GM23338 (cell line): ENCODE data around the gene HERC2. TPM values are rescaled to one million over a fixed set of nuclear protein-coding genes. Genes with fewer than 3 reads are reported as not detected.
"Not testable (repeated sequence)": the region's sequence is repeated elsewhere in the genome, so short reads cannot be mapped to it uniquely, and the experiment has no call there.

ENCODE experiments used
- ATAC-seq: fragments of 200-7000 bp; cut with Tn5 transposase; 3 replicates; pipeline ENCODE4 v1.9.1; 2020
- DNase-seq: peaks from one replicate; pipeline ENCODE4 v3.0.0-alpha.2; 2015; ENCODE audit warnings: low spot score
- H2AFZ ChIP-seq: fragments of 200-600 bp; sonication (generic); 2 replicates; pipeline ENCODE4 v1.8.0; 2016; ENCODE audit warnings: antibody characterized with exemption, mild to moderate bottlenecking, moderate library complexity
- H3F3A ChIP-seq: fragments of 200-600 bp; sonication (generic); replicated peaks from 2 replicates; pipeline ENCODE4 v1.8.0; 2017; ENCODE audit warnings: antibody characterized with exemption, mixed run types, low read depth
- H3K27ac ChIP-seq: fragments of 200-600 bp; sonication (generic); 2 replicates; pipeline ENCODE4 v1.6.1; 2016; ENCODE audit warnings: low read depth
- H3K27me3 ChIP-seq: fragments of 200-600 bp; sonication (generic); 2 replicates; pipeline ENCODE4 v1.8.0; 2016; ENCODE audit warnings: mild to moderate bottlenecking, mixed run types, moderate library complexity; ENCODE audit not compliant: insufficient read depth
- H3K36me3 ChIP-seq: fragments of 200-600 bp; sonication (generic); 2 replicates; pipeline ENCODE4 v1.8.0; 2016; ENCODE audit warnings: mild to moderate bottlenecking; ENCODE audit not compliant: insufficient read depth
- H3K4me1 ChIP-seq: fragments of 200-600 bp; sonication (generic); 2 replicates; pipeline ENCODE4 v1.8.0; 2016; ENCODE audit warnings: mild to moderate bottlenecking, moderate library complexity; ENCODE audit not compliant: insufficient read depth
- H3K4me2 ChIP-seq: fragments of 200-600 bp; sonication (generic); 2 replicates; pipeline ENCODE4 v1.7.1; 2017; ENCODE audit warnings: mixed run types
- H3K4me3 ChIP-seq: fragments of 200-600 bp; sonication (generic); 2 replicates; pipeline ENCODE4 v1.6.1; 2016; ENCODE audit warnings: mixed run types
- H3K79me2 ChIP-seq: fragments of 200-600 bp; sonication (generic); replicated peaks from 2 replicates; pipeline ENCODE4 v1.8.0; 2017; ENCODE audit warnings: mild to moderate bottlenecking; ENCODE audit not compliant: insufficient read depth
- H3K9me2 ChIP-seq: fragments of 200-600 bp; sonication (generic); 2 replicates; pipeline ENCODE4 v1.8.0; 2017; ENCODE audit not compliant: insufficient read depth
- H4K20me1 ChIP-seq: fragments of 200-600 bp; sonication (generic); replicated peaks from 2 replicates; pipeline ENCODE4 v1.8.0; 2017; ENCODE audit warnings: mild to moderate bottlenecking; ENCODE audit not compliant: insufficient read depth
- H3K27ac Mint-ChIP-seq: 2 replicates; pipeline ENCODE4 v1.8.0; 2020; ENCODE audit warnings: inconsistent platforms, mild to moderate bottlenecking, moderate library complexity, mixed read lengths
- H3K27me3 Mint-ChIP-seq: 3 replicates; pipeline ENCODE4 v1.8.0; 2022; ENCODE audit warnings: low read depth, mild to moderate bottlenecking, moderate library complexity, mixed read lengths, inconsistent platforms; ENCODE audit not compliant: insufficient read depth, poor library complexity
- H3K36me3 Mint-ChIP-seq: 3 replicates; pipeline ENCODE4 v1.8.0; 2021; ENCODE audit warnings: low read depth, mild to moderate bottlenecking, inconsistent platforms, moderate library complexity, mixed read lengths
- H3K4me1 Mint-ChIP-seq: 3 replicates; pipeline ENCODE4 v1.8.0; 2020; ENCODE audit warnings: mild to moderate bottlenecking, inconsistent platforms, mixed read lengths
- H3K4me3 Mint-ChIP-seq: 3 replicates; pipeline ENCODE4 v1.8.0; 2021; ENCODE audit warnings: moderate library complexity, mild to moderate bottlenecking, inconsistent platforms, mixed read lengths
- H3K9me3 Mint-ChIP-seq: 3 replicates; pipeline ENCODE4 v1.8.0; 2020; ENCODE audit warnings: moderate library complexity, mild to moderate bottlenecking, inconsistent platforms, mixed read lengths
- CREB1 ChIP-seq: fragments of 250-450 bp; sonication (Bioruptor Pico); IDR thresholded peaks from 2 replicates; pipeline ENCODE4 v1.5.0; 2020; ENCODE audit warnings: low read depth, mild to moderate bottlenecking, moderate library complexity
- JUNB ChIP-seq: IDR thresholded peaks from one replicate; pipeline ENCODE4 v1.6.1; 2016; ENCODE audit warnings: antibody characterized with exemption; ENCODE audit not compliant: unreplicated experiment
- NANOG ChIP-seq: IDR thresholded peaks from 2 replicates; pipeline ENCODE4 v1.6.1; 2016; ENCODE audit warnings: antibody characterized with exemption, borderline replicate concordance
- STAT1 ChIP-seq: IDR thresholded peaks from one replicate; pipeline ENCODE4 v1.6.1; 2016; ENCODE audit warnings: antibody characterized with exemption; ENCODE audit not compliant: unreplicated experiment
- ZNF114 ChIP-seq: fragments of 250-450 bp; sonication (Bioruptor Pico); IDR thresholded peaks from 2 replicates; pipeline ENCODE4 v1.5.0; 2020; ENCODE audit warnings: mild to moderate bottlenecking, moderate library complexity
- polyA plus RNA-seq: library from polyadenylated mRNA; unstranded; fragments of >200 nt; fragmentation: Nextera tagmentation; extraction: Ambion mirVana; gene quantifications from 2 replicates; pipeline ENCODE4 v1.2.1, GENCODE V29; 2016
- total RNA-seq: library from RNA; depleted of rRNA; stranded (reverse); fragments of >200 nt; shearing (Covaris generic); gene quantifications from 2 replicates; pipeline ENCODE4 v1.2.3, GENCODE V29; 2014
- TF ChIP-seq, protein P1 (sequence below): fragments of 250-450 bp; sonication (Bioruptor Pico); IDR thresholded peaks from 2 replicates; pipeline ENCODE4 v1.5.0; 2020; ENCODE audit warnings: mild to moderate bottlenecking, moderate library complexity
- TF ChIP-seq, protein P2 (sequence below): IDR thresholded peaks from 2 replicates; pipeline ENCODE4 v1.6.1; 2016; ENCODE audit warnings: antibody characterized with exemption

The HERC2 gene
- total and polyA plus RNA-seq, 2 experiments from 2014 or later: 71.3 to 80.7 TPM

DNA sequence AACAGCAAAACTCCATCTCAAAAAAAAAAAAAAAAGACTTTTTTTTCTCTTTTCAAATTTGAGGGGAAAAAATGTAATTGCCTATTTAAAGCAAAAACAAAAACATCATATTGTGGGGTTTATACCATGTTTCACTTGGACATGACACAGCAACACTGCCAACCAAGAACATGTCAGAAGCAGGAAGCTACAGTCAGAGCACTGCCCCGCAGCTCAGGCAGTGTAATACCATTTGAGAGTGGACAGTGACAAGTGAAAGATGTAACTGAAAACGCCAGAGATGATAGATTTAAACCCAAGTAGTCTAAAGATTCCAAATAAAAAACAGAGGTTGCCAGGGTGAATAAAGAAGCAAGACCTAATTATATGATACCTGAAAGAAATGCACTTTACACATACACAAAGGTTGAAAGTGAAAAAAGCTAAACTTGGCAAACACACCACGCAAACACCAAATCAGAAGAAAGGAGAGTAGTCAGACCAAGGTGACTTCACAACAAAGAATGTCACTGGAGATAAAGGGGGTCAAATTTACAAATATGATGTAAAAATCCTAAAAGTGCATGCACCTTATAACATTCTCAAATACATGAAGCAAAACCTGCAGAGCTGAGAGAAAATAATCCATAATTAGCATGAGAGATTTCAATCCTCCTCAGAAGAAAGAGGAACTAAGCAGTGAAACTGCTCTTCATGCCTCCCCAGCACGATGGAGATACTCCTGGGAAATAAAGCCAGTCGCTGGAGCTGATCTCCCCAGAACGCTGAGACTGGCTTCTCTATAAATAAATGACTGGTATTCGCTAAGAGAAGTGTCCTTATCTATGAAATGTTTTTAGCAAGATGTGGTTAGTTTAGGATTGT is 32.9 kb downstream of the HERC2 start:
- Mint-ChIP-seq H3K9me3 (peaks cover 24% of the 10 kb centered on the region), H3K36me3 (peaks cover 65% of the 10 kb centered on the region), H3K4me1 (peaks cover 31% of the 10 kb centered on the region)
- H3K27ac ChIP-seq, H3K4me3 ChIP-seq, H4K20me1 ChIP-seq, ATAC-seq, DNase-seq, H2AFZ ChIP-seq, H3K4me3 Mint-ChIP-seq, H3K27me3 ChIP-seq, H3F3A ChIP-seq, H3K27ac Mint-ChIP-seq, H3K9me2 ChIP-seq, H3K27me3 Mint-ChIP-seq, H3K36me3 ChIP-seq, H3K4me2 ChIP-seq: not testable (repeated sequence)
- H3K4me1 ChIP-seq: peaks cover 15% of the 10 kb centered on the region
- peaks cover 57% of the 10 kb centered on the region for H3K79me2 ChIP-seq

DNA sequence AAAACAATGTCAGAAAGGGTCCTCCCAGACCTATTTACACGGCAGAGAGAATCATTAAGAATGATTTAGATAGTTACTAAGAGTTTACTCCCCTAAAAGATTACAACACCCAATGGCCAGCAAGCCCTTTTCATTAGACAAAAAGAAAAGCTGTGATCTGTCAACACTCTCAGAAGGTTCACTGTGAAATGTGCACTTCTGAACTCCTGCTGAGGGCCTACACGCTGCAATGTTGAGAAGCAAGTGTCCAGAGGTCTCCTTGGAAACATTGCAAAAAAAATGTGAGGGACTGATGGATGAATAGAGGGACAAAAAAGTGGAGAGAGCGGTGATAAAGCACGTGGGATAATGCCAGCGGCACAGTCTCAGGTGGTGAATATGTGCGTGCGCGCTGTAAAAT is 35.3 kb downstream of the HERC2 start:
- H3K27me3 ChIP-seq, ATAC-seq, H3K36me3 ChIP-seq, H2AFZ ChIP-seq, H3K9me2 ChIP-seq, DNase-seq, H3K27me3 Mint-ChIP-seq, H3F3A ChIP-seq, H3K4me3 ChIP-seq, H3K4me3 Mint-ChIP-seq, H4K20me1 ChIP-seq, H3K4me2 ChIP-seq, H3K27ac ChIP-seq: not testable (repeated sequence)
- H3K27ac Mint-ChIP-seq: peak overlapping the region; percentile 84; the same call in 1 of the 2 replicates
- Histone ChIP-seq H3K79me2 (peaks cover 63% of the 10 kb centered on the region), H3K4me1 (peaks cover 12% of the 10 kb centered on the region)
- H3K4me1 Mint-ChIP-seq: peaks cover 26% of the 10 kb centered on the region
- peaks cover 60% of the 10 kb centered on the region for H3K36me3 Mint-ChIP-seq
- H3K9me3 Mint-ChIP-seq: peaks cover 24% of the 10 kb centered on the region

DNA sequence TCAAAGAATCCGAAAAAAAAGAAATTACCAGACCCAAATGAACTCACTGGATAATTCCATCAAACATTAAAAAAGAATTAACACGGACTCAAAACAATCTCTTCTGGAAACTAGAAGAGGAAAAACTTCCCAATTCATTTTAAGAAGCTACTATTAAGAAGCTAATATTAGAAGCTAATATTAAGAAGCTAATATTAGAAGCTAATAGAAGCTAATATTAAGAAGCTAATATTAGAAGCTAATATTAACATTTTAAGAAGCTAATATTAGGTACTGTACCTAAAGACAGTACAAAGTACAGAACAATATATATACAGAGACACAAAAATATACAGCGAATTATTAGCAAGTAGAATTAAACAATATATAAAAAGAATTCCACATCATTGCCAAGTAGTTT is 35.9 kb downstream of the HERC2 start:
- H3K4me3 ChIP-seq: no peak overlapping the region
- Mint-ChIP-seq H3K27me3 (peaks cover 3% of the 10 kb centered on the region), H3K27ac (peak overlapping the region; percentile 29), H3K4me3 (no peak overlapping the region), H3K9me3 (peaks cover 19% of the 10 kb centered on the region), H3K36me3 (peaks cover 55% of the 10 kb centered on the region), H3K4me1 (peaks cover 26% of the 10 kb centered on the region)
- no peak overlapping the region for H2AFZ ChIP-seq
- no peak overlapping the region for H3K4me2 ChIP-seq
- H3K4me1 ChIP-seq: peaks cover 12% of the 10 kb centered on the region
- H3K79me2 ChIP-seq: peaks cover 63% of the 10 kb centered on the region
- H3K27me3 ChIP-seq: no peaks in the 10 kb centered on the region
- ATAC-seq (no peak), DNase-seq (no peak)
- H4K20me1 ChIP-seq: peaks cover 5% of the 10 kb centered on the region; the same call in 1 of the 2 replicates
- peaks cover 4% of the 10 kb centered on the region; the same call in 1 of the 2 replicates for H3K36me3 ChIP-seq
- no peak overlapping the region for H3K27ac ChIP-seq
- no peak for TF ChIP-seq STAT1
- no peak for TF ChIP-seq JUNB
- TF ChIP-seq ZNF114 (CRISPR knock-in tag): no peak
- no peak for TF ChIP-seq NANOG
- TF ChIP-seq, protein P1, sequence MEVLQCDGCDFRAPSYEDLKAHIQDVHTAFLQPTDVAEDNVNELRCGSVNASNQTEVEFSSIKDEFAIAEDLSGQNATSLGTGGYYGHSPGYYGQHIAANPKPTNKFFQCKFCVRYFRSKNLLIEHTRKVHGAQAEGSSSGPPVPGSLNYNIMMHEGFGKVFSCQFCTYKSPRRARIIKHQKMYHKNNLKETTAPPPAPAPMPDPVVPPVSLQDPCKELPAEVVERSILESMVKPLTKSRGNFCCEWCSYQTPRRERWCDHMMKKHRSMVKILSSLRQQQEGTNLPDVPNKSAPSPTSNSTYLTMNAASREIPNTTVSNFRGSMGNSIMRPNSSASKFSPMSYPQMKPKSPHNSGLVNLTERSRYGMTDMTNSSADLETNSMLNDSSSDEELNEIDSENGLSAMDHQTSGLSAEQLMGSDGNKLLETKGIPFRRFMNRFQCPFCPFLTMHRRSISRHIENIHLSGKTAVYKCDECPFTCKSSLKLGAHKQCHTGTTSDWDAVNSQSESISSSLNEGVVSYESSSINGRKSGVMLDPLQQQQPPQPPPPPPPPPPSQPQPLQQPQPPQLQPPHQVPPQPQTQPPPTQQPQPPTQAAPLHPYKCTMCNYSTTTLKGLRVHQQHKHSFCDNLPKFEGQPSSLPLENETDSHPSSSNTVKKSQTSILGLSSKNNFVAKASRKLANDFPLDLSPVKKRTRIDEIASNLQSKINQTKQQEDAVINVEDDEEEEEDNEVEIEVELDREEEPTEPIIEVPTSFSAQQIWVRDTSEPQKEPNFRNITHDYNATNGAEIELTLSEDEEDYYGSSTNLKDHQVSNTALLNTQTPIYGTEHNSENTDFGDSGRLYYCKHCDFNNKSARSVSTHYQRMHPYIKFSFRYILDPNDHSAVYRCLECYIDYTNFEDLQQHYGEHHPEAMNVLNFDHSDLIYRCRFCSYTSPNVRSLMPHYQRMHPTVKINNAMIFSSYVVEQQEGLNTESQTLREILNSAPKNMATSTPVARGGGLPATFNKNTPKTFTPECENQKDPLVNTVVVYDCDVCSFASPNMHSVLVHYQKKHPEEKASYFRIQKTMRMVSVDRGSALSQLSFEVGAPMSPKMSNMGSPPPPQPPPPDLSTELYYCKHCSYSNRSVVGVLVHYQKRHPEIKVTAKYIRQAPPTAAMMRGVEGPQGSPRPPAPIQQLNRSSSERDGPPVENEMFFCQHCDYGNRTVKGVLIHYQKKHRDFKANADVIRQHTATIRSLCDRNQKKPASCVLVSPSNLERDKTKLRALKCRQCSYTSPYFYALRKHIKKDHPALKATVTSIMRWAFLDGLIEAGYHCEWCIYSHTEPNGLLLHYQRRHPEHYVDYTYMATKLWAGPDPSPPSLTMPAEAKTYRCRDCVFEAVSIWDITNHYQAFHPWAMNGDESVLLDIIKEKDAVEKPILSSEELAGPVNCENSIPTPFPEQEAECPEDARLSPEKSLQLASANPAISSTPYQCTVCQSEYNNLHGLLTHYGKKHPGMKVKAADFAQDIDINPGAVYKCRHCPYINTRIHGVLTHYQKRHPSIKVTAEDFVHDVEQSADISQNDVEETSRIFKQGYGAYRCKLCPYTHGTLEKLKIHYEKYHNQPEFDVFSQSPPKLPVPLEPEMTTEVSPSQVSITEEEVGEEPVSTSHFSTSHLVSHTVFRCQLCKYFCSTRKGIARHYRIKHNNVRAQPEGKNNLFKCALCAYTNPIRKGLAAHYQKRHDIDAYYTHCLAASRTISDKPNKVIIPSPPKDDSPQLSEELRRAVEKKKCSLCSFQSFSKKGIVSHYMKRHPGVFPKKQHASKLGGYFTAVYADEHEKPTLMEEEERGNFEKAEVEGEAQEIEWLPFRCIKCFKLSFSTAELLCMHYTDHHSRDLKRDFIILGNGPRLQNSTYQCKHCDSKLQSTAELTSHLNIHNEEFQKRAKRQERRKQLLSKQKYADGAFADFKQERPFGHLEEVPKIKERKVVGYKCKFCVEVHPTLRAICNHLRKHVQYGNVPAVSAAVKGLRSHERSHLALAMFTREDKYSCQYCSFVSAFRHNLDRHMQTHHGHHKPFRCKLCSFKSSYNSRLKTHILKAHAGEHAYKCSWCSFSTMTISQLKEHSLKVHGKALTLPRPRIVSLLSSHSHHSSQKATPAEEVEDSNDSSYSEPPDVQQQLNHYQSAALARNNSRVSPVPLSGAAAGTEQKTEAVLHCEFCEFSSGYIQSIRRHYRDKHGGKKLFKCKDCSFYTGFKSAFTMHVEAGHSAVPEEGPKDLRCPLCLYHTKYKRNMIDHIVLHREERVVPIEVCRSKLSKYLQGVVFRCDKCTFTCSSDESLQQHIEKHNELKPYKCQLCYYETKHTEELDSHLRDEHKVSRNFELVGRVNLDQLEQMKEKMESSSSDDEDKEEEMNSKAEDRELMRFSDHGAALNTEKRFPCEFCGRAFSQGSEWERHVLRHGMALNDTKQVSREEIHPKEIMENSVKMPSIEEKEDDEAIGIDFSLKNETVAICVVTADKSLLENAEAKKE: no peak
- TF ChIP-seq, protein P2, sequence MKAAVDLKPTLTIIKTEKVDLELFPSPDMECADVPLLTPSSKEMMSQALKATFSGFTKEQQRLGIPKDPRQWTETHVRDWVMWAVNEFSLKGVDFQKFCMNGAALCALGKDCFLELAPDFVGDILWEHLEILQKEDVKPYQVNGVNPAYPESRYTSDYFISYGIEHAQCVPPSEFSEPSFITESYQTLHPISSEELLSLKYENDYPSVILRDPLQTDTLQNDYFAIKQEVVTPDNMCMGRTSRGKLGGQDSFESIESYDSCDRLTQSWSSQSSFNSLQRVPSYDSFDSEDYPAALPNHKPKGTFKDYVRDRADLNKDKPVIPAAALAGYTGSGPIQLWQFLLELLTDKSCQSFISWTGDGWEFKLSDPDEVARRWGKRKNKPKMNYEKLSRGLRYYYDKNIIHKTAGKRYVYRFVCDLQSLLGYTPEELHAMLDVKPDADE: no peak
- TF ChIP-seq CREB1 (CRISPR knock-in tag): no peak
- H3K9me2 ChIP-seq: no peaks in the 10 kb centered on the region
- H3F3A ChIP-seq: no peaks in the 10 kb centered on the region
